ENCODE results near the gene KCNQ1.

DNA sequence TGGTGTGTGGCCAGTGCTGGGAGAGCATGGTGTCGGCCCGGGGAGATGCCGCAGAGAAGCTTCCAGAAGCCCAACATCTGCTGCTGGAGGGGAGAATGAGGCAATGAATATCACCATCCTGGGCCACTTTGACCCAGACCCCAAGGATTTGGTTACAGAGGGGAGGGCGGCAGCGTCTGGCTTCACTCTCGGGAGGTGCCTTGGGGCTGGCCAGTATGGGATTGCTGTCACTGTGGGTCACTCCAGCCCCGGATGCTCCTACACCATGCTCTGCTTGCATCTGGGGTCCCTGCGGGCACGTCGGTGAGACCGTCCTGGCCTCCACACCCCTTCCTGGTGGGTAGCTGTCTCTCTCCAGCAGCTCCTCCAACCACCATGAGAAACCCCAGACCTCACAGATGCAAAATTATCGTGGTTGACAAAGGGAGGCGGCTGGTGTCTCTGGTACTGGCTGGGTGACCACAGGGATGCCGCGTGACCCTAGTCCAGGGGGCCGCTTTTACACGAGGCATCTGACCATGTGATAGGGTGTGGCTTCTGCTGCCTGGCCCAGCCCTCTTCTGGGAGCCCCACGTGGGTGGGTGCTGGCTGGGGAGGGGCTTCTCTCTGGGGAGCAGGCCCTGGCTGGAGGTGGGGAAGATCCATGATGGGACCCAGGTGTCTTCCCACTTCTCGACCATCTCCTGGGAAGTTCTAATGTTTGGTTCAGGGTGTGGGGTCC, 5.7 kb downstream of the KCNQ1 start:
- TF ChIP-seq POLR2A (IDR thresholded peaks at IDR 0.05; ENCODE audit: low read depth, low read length) (no peak), POU2F2 (IDR thresholded peaks at IDR 0.05; ENCODE audit: low read depth, low read length) (no peak), POLR2AphosphoS5 (IDR thresholded peaks at IDR 0.05; ENCODE audit: low read depth, low read length) (no peak)

Measured in GM12891 (cell line).